Thyroid gland (tissue), 4 donors: Measurements from ENCODE around the gene OR5AN1.

Source experiments
- POLR2A ChIP-seq, 2 donors: fragments of 450-650 bp; IDR thresholded peaks; one replicate each; pipeline ENCODE4 v1.6.1; 2017; ENCODE audit warnings: antibody characterized with exemption in 2 of 2, mild to moderate bottlenecking in 2 of 2, moderate library complexity in 1 of 2
- TF ChIP-seq, protein P1 (sequence below), 6 experiments: fragments of 200-600 bp in 3 of 6; fragments of 450-650 bp in 3 of 6; sonication (generic) in 3 of 6; IDR thresholded peaks; one replicate each; pipeline ENCODE4 v1.5.1; 2016 to 2019; ENCODE audit warnings: antibody characterized with exemption in 6 of 6, mild to moderate bottlenecking in 2 of 6, inconsistent platforms in 1 of 6, moderate library complexity in 1 of 6

DNA sequence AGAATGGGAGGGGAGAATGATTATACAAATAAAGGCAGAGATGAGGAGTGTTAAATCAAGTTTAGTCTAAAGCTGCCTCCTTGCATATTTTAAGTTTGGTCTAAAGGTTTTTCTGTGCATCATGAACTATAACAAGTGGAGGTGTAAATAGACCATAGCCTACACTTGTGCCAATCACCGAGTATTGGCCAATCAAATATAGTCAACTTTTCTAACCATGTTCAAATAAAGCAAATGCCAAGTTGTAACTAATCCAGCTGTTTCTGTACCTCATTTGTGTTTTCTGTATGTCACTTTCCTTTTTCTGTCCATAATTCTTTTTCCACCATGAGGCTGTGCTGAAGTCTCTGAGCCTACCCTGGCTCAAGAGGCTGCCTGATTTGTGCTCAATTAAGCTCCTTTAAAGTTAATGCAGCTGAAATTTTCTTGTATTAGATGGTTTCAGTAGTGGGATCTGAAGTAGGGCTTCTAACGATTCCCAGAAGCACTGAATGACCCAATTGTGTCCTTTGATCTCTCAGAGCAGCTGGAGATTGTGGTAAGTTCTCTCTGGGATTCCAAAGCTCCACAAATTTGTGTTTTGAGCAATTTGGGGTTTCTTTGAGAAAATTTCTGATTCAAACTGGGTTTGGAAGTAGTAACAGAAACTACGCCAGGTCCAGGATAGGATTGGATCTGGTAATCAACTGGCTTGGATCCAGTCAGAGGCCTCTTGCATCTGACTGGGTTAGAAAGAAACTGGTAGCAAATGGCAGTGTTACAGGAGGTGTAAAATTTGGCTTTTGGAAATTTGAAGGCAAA, 42.0 kb downstream of the OR5AN1 start:
- TF ChIP-seq, protein P1, sequence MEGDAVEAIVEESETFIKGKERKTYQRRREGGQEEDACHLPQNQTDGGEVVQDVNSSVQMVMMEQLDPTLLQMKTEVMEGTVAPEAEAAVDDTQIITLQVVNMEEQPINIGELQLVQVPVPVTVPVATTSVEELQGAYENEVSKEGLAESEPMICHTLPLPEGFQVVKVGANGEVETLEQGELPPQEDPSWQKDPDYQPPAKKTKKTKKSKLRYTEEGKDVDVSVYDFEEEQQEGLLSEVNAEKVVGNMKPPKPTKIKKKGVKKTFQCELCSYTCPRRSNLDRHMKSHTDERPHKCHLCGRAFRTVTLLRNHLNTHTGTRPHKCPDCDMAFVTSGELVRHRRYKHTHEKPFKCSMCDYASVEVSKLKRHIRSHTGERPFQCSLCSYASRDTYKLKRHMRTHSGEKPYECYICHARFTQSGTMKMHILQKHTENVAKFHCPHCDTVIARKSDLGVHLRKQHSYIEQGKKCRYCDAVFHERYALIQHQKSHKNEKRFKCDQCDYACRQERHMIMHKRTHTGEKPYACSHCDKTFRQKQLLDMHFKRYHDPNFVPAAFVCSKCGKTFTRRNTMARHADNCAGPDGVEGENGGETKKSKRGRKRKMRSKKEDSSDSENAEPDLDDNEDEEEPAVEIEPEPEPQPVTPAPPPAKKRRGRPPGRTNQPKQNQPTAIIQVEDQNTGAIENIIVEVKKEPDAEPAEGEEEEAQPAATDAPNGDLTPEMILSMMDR (IDR thresholded peaks at IDR 0.05), result no peak
- no peak for TF ChIP-seq POLR2A (IDR thresholded peaks at IDR 0.05)
